ENCODE data around the gene CTIF.

CTIF gene

DNA sequence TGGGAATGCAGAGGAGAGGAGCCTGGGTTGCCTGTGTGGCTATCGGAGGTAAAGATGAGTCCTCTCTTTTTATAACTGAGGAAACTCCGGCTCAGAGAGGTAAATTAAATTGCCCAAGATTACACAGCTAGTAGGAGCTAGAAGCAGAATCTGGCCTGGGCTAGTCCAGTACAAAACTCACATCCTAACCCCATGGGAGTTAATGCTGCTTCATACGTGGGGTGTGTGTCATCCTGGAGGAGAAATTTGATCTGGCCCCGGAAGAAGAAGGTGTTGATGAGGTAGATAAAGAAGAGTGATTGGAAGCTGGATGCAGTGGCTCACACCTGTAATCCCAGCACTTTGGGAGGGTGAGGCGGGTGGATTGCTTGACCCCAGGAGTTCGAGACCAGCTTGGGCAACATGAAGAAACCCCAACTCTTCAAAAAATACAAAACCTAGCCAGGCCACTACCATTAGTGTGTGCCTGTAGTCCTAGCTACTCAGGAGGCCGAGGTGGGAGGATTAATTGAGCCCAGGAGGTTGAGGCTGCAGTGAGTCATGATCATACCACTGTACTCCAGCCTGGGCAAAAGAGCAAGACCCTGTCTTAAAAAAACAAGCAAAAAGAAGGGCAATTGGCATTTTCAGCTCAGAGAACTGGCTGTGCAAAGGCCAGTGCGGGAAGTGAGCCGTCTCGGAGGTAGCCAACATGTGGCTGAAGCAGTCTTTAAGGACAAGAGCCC lies 33.7 kb downstream of the CTIF start:
- Histone ChIP-seq H3K36me3 (ENCODE audit: insufficient read depth, low read length) (peaks cover under 1% of the 10 kb centered on the region; the same call in 1 of the 2 replicates), H3K27ac (no peak overlapping the region), H3K9ac (ENCODE audit: insufficient read length) (no peak overlapping the region), H3K4me3 (no peak overlapping the region), H3K9me3 (ENCODE audit: low read depth, low read length) (no peaks in the 10 kb centered on the region)
- TF ChIP-seq EZH2 (IDR thresholded peaks at IDR 0.05) (no peak), FOXP2 (optimal IDR thresholded peaks at IDR 0.05; ENCODE audit: control extremely low read depth, extremely low read length, insufficient read depth) (no peak)
- DNase-seq (ENCODE audit: low read depth, low spot score) = no peak

DNA sequence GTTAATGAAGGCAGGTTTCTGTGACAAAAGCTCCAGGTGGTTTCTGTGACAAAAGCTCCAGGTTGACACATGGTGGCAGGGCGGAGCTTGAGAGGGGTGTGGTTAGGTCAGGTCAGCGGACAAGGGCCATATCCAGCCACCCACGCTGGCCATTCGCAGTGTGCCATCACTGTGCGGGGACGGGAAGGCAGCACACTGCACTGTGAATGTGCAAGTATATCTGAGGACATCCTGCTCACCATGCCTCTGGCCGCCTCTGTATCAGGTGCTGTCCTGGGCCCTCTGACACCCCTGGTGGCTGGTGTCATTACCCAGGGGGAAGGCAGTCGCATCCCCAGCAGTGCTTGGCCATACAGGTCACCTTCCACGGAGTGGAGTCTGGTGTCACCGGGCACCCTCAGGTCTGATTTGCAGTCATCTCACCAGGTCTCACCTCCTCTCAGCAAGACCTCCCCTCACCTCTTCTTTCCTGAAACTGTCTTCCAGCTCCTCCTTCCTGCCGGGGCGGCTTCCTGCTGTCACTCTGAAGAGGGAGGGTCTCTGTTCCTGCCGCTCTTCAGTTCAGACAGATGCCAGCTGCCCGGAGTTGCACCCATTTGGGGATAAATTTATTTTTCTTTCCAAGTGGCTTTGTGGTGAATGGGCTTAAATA lies 34.9 kb downstream of the CTIF start:
- no peak overlapping the region for H3K4me3 ChIP-seq
- H3K36me3 ChIP-seq (ENCODE audit: insufficient read depth, low read length) = peaks cover 6% of the 10 kb centered on the region; the same call in 1 of the 2 replicates
- TF ChIP-seq EZH2 (IDR thresholded peaks at IDR 0.05) (no peak), FOXP2 (optimal IDR thresholded peaks at IDR 0.05; ENCODE audit: control extremely low read depth, extremely low read length, insufficient read depth) (no peak), POLR2AphosphoS5 (IDR thresholded peaks at IDR 0.05; ENCODE audit: borderline replicate concordance, low read depth, low read length) (no peak)

DNA sequence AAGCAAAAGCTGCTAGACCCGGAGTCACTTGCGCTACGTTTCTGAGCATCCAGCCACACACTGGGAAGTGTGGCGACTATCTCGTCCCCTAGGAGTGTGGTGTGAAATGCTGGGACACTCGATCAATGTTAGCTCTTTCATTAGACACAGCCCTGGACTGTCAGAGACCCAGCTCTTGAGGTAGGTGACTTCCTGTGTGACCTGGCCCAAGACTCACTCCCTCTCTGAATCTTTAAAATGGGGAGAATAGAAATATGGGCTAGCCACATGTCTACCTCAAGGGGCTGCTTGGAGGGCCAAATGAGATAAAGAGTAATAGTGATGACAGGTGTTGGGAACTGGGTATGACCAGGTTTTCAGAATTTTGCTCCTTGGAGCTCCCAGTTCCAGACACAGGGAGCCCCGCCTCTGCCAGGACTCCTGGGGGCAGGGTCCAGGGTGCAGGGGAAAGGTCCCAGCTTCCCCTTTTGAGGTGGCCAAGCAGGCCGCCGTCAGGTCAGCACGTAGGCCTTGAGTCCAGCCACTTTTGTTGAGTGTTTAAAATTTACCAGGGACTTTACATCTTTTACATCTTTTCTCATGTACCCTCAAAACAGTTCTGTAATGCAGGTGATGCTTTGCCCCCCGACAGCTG lies 36.0 kb downstream of the CTIF start:
- TF ChIP-seq POLR2AphosphoS5 (IDR thresholded peaks at IDR 0.05; ENCODE audit: borderline replicate concordance, low read depth, low read length) = no peak
- TF ChIP-seq FOXP2 (optimal IDR thresholded peaks at IDR 0.05; ENCODE audit: control extremely low read depth, extremely low read length, insufficient read depth) = no peak
- TF ChIP-seq EZH2 (IDR thresholded peaks at IDR 0.05) = no peak
- no peak overlapping the region for H3K4me3 ChIP-seq
- no peaks in the 10 kb centered on the region for H3K9me3 ChIP-seq (ENCODE audit: low read depth, low read length)
- no peak for DNase-seq (ENCODE audit: low read depth, low spot score)
- no peak overlapping the region for H3K9ac ChIP-seq (ENCODE audit: insufficient read length)
- H3K27ac ChIP-seq = no peak overlapping the region
- H3K36me3 ChIP-seq (ENCODE audit: insufficient read depth, low read length) = peaks cover 6% of the 10 kb centered on the region; the same call in 1 of the 2 replicates

More for the DNA sequence above, 34.9 kb downstream of the CTIF start:
- no peak overlapping the region for H3K9ac ChIP-seq (ENCODE audit: insufficient read length)
- no peak overlapping the region for H3K27ac ChIP-seq
- H3K9me3 ChIP-seq (ENCODE audit: low read depth, low read length) = no peaks in the 10 kb centered on the region
- DNase-seq (ENCODE audit: low read depth, low spot score) = no peak

DNA sequence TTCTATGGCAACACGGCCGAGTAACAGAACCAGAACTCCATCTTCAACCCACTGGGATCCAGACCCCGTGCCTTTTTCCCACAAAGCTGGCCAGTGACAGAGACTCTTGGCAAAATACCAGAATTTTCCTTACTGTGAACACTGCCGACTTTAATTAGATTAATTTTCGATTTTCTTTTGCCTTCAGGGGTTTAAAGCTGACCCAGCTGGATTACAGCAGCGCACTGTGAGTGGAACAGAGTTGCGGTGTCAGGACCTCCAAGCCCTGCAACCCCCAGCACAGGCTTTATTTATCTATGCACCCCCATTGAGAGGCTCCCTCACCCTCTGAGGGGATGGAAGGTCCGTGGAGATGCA lies 36.4 kb downstream of the CTIF start:
- H3K9ac ChIP-seq (ENCODE audit: insufficient read length) = no peak overlapping the region
- H3K9me3 ChIP-seq (ENCODE audit: low read depth, low read length) = no peaks in the 10 kb centered on the region
- TF ChIP-seq FOXP2 (optimal IDR thresholded peaks at IDR 0.05; ENCODE audit: control extremely low read depth, extremely low read length, insufficient read depth) = no peak
- TF ChIP-seq POLR2AphosphoS5 (IDR thresholded peaks at IDR 0.05; ENCODE audit: borderline replicate concordance, low read depth, low read length) = no peak
- no peak for TF ChIP-seq EZH2 (IDR thresholded peaks at IDR 0.05)
- peaks cover 6% of the 10 kb centered on the region; the same call in 1 of the 2 replicates for H3K36me3 ChIP-seq (ENCODE audit: insufficient read depth, low read length)
- DNase-seq (ENCODE audit: low read depth, low spot score) = no peak
- H3K27ac ChIP-seq = no peak overlapping the region
- no peak overlapping the region for H3K4me3 ChIP-seq

DNA sequence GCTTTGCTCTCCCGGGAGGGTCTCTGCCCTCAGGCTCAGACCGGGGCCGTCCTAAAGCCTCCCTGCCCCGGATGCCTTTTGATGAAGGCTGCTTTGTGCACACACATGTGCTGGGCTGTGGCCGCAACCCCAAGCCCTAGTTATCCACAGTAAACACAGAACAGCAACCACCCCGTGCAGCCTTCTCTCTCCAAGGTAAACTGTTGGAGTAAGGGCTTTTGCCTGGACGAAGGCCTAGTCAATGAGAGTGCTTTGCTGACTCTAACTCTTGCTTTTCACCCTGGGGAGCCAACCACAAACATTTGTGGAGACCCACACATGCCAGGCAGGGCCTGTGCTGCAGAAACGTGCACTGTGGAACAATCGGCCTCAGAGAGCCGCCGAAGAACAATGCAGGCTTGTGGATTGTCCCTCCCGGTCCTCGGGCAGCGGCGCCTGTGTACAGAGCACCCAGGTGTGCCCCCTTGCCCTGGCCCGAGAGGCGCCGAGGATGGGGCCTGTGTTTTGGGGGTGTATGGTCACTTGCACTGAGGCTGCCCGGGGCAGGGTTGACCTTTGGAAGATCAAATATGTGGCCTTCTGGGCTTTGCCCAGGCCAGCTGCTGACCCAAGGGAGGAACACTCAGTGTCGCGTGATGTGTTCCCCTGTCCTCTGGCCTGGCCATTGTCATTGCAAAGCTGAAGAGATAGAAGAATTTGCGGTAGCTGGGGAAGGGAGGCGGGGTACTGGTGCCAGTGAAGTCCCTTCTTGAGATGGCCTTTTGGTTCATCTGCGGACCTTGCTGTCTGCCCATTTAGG lies 37.0 kb downstream of the CTIF start:
- Histone ChIP-seq H3K4me3 (no peak overlapping the region), H3K9ac (ENCODE audit: insufficient read length) (no peak overlapping the region), H3K9me3 (ENCODE audit: low read depth, low read length) (no peaks in the 10 kb centered on the region), H3K36me3 (ENCODE audit: insufficient read depth, low read length) (peaks cover 6% of the 10 kb centered on the region; the same call in 1 of the 2 replicates), H3K27ac (no peak overlapping the region)
- no peak for DNase-seq (ENCODE audit: low read depth, low spot score)
- no peak for TF ChIP-seq EZH2 (IDR thresholded peaks at IDR 0.05)
- no peak for TF ChIP-seq FOXP2 (optimal IDR thresholded peaks at IDR 0.05; ENCODE audit: control extremely low read depth, extremely low read length, insufficient read depth)
- no peak for TF ChIP-seq POLR2AphosphoS5 (IDR thresholded peaks at IDR 0.05; ENCODE audit: borderline replicate concordance, low read depth, low read length)

DNA sequence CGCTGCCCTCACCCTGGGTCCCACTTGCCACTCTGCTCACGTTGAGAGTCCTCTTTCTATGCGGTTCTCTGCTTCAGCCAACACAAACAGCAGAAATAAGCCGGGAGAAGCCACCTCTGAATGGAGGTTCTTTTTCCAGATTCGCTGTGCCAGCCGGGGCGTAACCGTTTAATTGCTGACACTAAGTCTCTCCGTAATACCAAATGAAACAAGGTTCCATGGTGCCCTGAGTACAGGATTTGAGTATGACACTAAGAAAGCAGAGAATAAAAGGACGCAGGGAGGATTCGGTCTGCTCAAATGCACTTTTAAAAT lies 37.6 kb downstream of the CTIF start:
- no peak overlapping the region for H3K4me3 ChIP-seq
- H3K9ac ChIP-seq (ENCODE audit: insufficient read length) = no peak overlapping the region
- H3K27ac ChIP-seq = no peak overlapping the region
- TF ChIP-seq POLR2AphosphoS5 (IDR thresholded peaks at IDR 0.05; ENCODE audit: borderline replicate concordance, low read depth, low read length) (no peak), EZH2 (IDR thresholded peaks at IDR 0.05) (no peak), FOXP2 (optimal IDR thresholded peaks at IDR 0.05; ENCODE audit: control extremely low read depth, extremely low read length, insufficient read depth) (no peak)
- H3K9me3 ChIP-seq (ENCODE audit: low read depth, low read length) = no peaks in the 10 kb centered on the region
- DNase-seq (ENCODE audit: low read depth, low spot score) = no peak
- H3K36me3 ChIP-seq (ENCODE audit: insufficient read depth, low read length) = peaks cover 6% of the 10 kb centered on the region; the same call in 1 of the 2 replicates

DNA sequence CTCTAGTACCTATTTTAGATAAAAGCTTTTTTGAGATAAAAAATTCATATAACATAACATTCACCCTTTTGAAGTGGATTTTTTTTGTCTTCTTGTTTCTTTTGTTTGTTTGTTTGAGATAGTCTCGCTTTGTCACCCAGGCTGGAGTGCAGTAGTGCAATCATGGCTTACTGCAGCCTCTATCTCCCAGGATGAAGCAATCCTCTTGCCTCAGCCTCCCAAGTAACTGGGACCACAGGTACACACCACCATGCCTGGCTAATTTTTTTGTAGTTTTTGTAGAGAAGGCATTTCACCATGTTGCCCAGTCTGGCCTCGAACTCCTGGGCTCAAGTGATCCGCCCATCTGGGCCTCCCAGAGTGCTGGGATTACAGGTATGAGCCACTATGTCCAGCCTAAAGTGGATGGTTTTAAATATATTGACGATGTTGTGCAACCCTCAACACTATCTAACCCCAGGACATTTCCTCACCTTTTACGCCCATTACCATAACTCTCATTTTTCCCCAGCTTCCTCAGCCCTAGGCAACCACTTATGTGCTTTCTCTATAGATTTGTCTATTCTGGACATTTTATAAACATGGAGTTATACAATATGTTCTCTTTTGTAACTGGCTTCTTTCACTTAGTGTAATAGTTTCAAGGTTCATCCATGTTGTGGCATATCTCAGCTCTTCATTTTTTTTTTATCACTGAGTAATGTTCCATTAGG lies 38.8 kb downstream of the CTIF start:
- Histone ChIP-seq H3K4me3 (no peak overlapping the region), H3K9ac (ENCODE audit: insufficient read length) (no peak overlapping the region), H3K36me3 (ENCODE audit: insufficient read depth, low read length) (peaks cover 6% of the 10 kb centered on the region; the same call in 1 of the 2 replicates), H3K9me3 (ENCODE audit: low read depth, low read length) (no peaks in the 10 kb centered on the region), H3K27ac (no peak overlapping the region)
- no peak for DNase-seq (ENCODE audit: low read depth, low spot score)
- TF ChIP-seq POLR2AphosphoS5 (IDR thresholded peaks at IDR 0.05; ENCODE audit: borderline replicate concordance, low read depth, low read length) = no peak
- TF ChIP-seq FOXP2 (optimal IDR thresholded peaks at IDR 0.05; ENCODE audit: control extremely low read depth, extremely low read length, insufficient read depth) = no peak
- no peak for TF ChIP-seq EZH2 (IDR thresholded peaks at IDR 0.05)
